SK-N-MC (cell line): ENCODE data around the gene PURA.

Experiments used
- EZH2 ChIP-seq: fragments of 200-600 bp; sonication (generic); IDR thresholded peaks from one replicate; pipeline ENCODE4 v1.6.1; 2017; ENCODE audit warnings: antibody characterized with exemption
- FOXP2 ChIP-seq: optimal IDR thresholded peaks from 2 replicates; pipeline ENCODE3; 2011; ENCODE audit warnings: mild to moderate bottlenecking, moderate library complexity; ENCODE audit not compliant: insufficient read depth; ENCODE audit errors: extremely low read length, control extremely low read depth
- POLR2AphosphoS5 ChIP-seq: IDR thresholded peaks from 2 replicates; pipeline ENCODE4 v1.6.1; 2012; ENCODE audit warnings: mild to moderate bottlenecking, low read depth, low read length, borderline replicate concordance

GRCh38 chr5:140174014-140174413, 60.1 kb downstream of the PURA start:
- TF ChIP-seq FOXP2 (no peak), POLR2AphosphoS5 (no peak), EZH2 (no peak)
